Measurements from ENCODE around the gene FAM53A. TPM values are rescaled to one million over a fixed set of nuclear protein-coding genes. Genes with fewer than 3 reads are reported as not detected.

FAM53A gene
- total and polyA plus RNA-seq, 2 donors (not counting 1 experiment from before 2014, with no cell fraction given), result 0.65 to 0.99 TPM

- Histone ChIP-seq H3K36me3 (ENCODE audit: control insufficient read depth, insufficient read depth, low read length) (no peaks in the 10 kb centered on the region), H3K9me3 (ENCODE audit: control insufficient read depth, insufficient read depth, low read depth, low read length) (no peaks in the 10 kb centered on the region), H3K4me2 (ENCODE audit: extremely low read depth, insufficient read depth, low read length) (no peak overlapping the region), H3K9ac (ENCODE audit: insufficient read depth, low read length) (no peak overlapping the region), H3K27ac (ENCODE audit: insufficient read depth, low read length) (no peak overlapping the region), H3K4me3 (replicated peaks in 1 of 4; ENCODE audit: control extremely low read depth in 1 of 4, insufficient read depth in 1 of 4, low read depth in 3 of 4, low read length in 4 of 4) (no peak overlapping the region), H4K20me1 (ENCODE audit: control insufficient read depth, extremely low read depth, insufficient read depth, low read length) (no peaks in the 10 kb centered on the region), H3K4me1 (ENCODE audit: control insufficient read depth, extremely low read depth, insufficient read depth, low read length) (no peaks in the 10 kb centered on the region), H2AFZ (ENCODE audit: low read length) (no peak overlapping the region), H3K79me2 (ENCODE audit: control insufficient read depth, insufficient read depth, low read length) (no peaks in the 10 kb centered on the region), H3K27me3 (ENCODE audit: control insufficient read depth, insufficient read depth, low read length) (no peaks in the 10 kb centered on the region)
- no peak for DNase-seq (ENCODE audit: low read depth in 2 of 2)
- TF ChIP-seq, protein P1, sequence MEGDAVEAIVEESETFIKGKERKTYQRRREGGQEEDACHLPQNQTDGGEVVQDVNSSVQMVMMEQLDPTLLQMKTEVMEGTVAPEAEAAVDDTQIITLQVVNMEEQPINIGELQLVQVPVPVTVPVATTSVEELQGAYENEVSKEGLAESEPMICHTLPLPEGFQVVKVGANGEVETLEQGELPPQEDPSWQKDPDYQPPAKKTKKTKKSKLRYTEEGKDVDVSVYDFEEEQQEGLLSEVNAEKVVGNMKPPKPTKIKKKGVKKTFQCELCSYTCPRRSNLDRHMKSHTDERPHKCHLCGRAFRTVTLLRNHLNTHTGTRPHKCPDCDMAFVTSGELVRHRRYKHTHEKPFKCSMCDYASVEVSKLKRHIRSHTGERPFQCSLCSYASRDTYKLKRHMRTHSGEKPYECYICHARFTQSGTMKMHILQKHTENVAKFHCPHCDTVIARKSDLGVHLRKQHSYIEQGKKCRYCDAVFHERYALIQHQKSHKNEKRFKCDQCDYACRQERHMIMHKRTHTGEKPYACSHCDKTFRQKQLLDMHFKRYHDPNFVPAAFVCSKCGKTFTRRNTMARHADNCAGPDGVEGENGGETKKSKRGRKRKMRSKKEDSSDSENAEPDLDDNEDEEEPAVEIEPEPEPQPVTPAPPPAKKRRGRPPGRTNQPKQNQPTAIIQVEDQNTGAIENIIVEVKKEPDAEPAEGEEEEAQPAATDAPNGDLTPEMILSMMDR (conservative IDR thresholded peaks at IDR 0.05 in 1 of 2, IDR thresholded peaks at IDR 0.05 in 1 of 2; ENCODE audit: low read depth in 1 of 2, low read length in 2 of 2), result no peak
- no peak for TF ChIP-seq EZH2 (IDR thresholded peaks at IDR 0.05; ENCODE audit: low read length, missing control alignments)
Observed at GRCh38 chr4:1653776-1654175, 30.3 kb downstream of the FAM53A start.

DNA sequence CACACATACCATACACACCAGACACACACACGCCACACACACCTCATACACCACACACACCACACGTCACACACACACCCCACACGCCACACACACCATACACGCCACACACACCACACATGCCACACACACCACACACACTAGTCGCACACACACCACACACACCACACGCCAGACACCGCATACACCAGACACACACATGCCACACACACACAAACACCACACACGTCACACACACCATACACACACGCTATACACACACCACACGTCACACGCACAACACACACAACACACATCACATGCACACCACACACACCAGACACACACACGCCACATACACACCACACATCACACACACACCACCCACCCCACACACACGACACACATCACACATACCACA is 32.0 kb downstream of the FAM53A start:
- no peak for TF ChIP-seq EZH2 (IDR thresholded peaks at IDR 0.05; ENCODE audit: low read length, missing control alignments)
- TF ChIP-seq, protein P1 (conservative IDR thresholded peaks at IDR 0.05 in 1 of 2, IDR thresholded peaks at IDR 0.05 in 1 of 2; ENCODE audit: low read depth in 1 of 2, low read length in 2 of 2), result no peak
- H2AFZ ChIP-seq (ENCODE audit: low read length), result no peak overlapping the region
- no peaks in the 10 kb centered on the region for H3K9me3 ChIP-seq (ENCODE audit: control insufficient read depth, insufficient read depth, low read depth, low read length)
- no peaks in the 10 kb centered on the region for H3K79me2 ChIP-seq (ENCODE audit: control insufficient read depth, insufficient read depth, low read length)
- H3K27me3 ChIP-seq (ENCODE audit: control insufficient read depth, insufficient read depth, low read length), result no peaks in the 10 kb centered on the region
- H3K4me1 ChIP-seq (ENCODE audit: control insufficient read depth, extremely low read depth, insufficient read depth, low read length), result no peaks in the 10 kb centered on the region
- no peak for DNase-seq (ENCODE audit: low read depth in 2 of 2)
- no peak overlapping the region for H3K4me3 ChIP-seq (replicated peaks in 1 of 4; ENCODE audit: control extremely low read depth in 1 of 4, insufficient read depth in 1 of 4, low read depth in 3 of 4, low read length in 4 of 4)
- no peak overlapping the region for H3K27ac ChIP-seq (ENCODE audit: insufficient read depth, low read length)
- H3K4me2 ChIP-seq (ENCODE audit: extremely low read depth, insufficient read depth, low read length), result no peak overlapping the region
- no peaks in the 10 kb centered on the region for H4K20me1 ChIP-seq (ENCODE audit: control insufficient read depth, extremely low read depth, insufficient read depth, low read length)
- H3K36me3 ChIP-seq (ENCODE audit: control insufficient read depth, insufficient read depth, low read length), result no peaks in the 10 kb centered on the region
- H3K9ac ChIP-seq (ENCODE audit: insufficient read depth, low read length), result no peak overlapping the region

GRCh38 chr4:1651609-1652008 is 32.5 kb downstream of the FAM53A start:
- H3K27me3 ChIP-seq (ENCODE audit: control insufficient read depth, insufficient read depth, low read length), result no peaks in the 10 kb centered on the region
- no peaks in the 10 kb centered on the region for H3K36me3 ChIP-seq (ENCODE audit: control insufficient read depth, insufficient read depth, low read length)
- no peaks in the 10 kb centered on the region for H3K4me1 ChIP-seq (ENCODE audit: control insufficient read depth, extremely low read depth, insufficient read depth, low read length)
- H3K9me3 ChIP-seq (ENCODE audit: control insufficient read depth, insufficient read depth, low read depth, low read length), result no peaks in the 10 kb centered on the region
- TF ChIP-seq, protein P1 (conservative IDR thresholded peaks at IDR 0.05 in 1 of 2, IDR thresholded peaks at IDR 0.05 in 1 of 2; ENCODE audit: low read depth in 1 of 2, low read length in 2 of 2), result no peak
- no peak overlapping the region for H3K27ac ChIP-seq (ENCODE audit: insufficient read depth, low read length)
- DNase-seq (ENCODE audit: low read depth in 2 of 2), result no peak
- H3K79me2 ChIP-seq (ENCODE audit: control insufficient read depth, insufficient read depth, low read length), result no peaks in the 10 kb centered on the region
- no peaks in the 10 kb centered on the region for H4K20me1 ChIP-seq (ENCODE audit: control insufficient read depth, extremely low read depth, insufficient read depth, low read length)
- no peak overlapping the region for H3K9ac ChIP-seq (ENCODE audit: insufficient read depth, low read length)
- no peak overlapping the region for H2AFZ ChIP-seq (ENCODE audit: low read length)
- H3K4me3 ChIP-seq (replicated peaks in 1 of 4; ENCODE audit: control extremely low read depth in 1 of 4, insufficient read depth in 1 of 4, low read depth in 3 of 4, low read length in 4 of 4), result no peak overlapping the region
- no peak overlapping the region for H3K4me2 ChIP-seq (ENCODE audit: extremely low read depth, insufficient read depth, low read length)

Data from fibroblast of lung (primary cell).